ENCODE data around the gene SCD. TPM values are rescaled to one million over a fixed set of nuclear protein-coding genes. Genes with fewer than 3 reads are reported as not detected.
"Not testable (repeated sequence)": the region's sequence is repeated elsewhere in the genome, so short reads cannot be mapped to it uniquely, and the experiment has no call there.

SCD gene
- total RNA-seq, 1 donor from 2014 or later: 53.6 TPM

GRCh38 chr10:100357059-100357858 lies 10.2 kb downstream of the SCD start:
- ATAC-seq (no peak), DNase-seq (ENCODE audit: missing footprints) (no peak)
- intact Hi-C loops (cut with DNase I): no loop called here

GRCh38 chr10:100359030-100359432 lies 12.0 kb downstream of the SCD start:
- ATAC-seq (no peak), DNase-seq (ENCODE audit: missing footprints) (no peak)
- intact Hi-C loops (cut with DNase I): no loop called here

GRCh38 chr10:100359529-100360150 lies 12.6 kb downstream of the SCD start:
- DNase-seq (ENCODE audit: missing footprints): no peak
- intact Hi-C loops (cut with DNase I): no loop called here
- ATAC-seq: no peak

- intact Hi-C loops (cut with DNase I): no loop called here
- DNase-seq (ENCODE audit: missing footprints): no peak
- no peak for ATAC-seq
Measured at GRCh38 chr10:100360234-100360633, 13.2 kb downstream of the SCD start.

- no peak for ATAC-seq
Measured at GRCh38 chr10:100362570-100363496, 15.8 kb downstream of the SCD start.

GRCh38 chr10:100364175-100364574 lies 17.1 kb downstream of the SCD start:
- intact Hi-C loops (cut with DNase I): no loop called here
- DNase-seq (ENCODE audit: missing footprints): no peak
- no peak for ATAC-seq

More at GRCh38 chr10:100362570-100363496, 15.8 kb downstream of the SCD start:
- no peak for DNase-seq (ENCODE audit: missing footprints)
- intact Hi-C loops (cut with DNase I): no loop called here

- DNase-seq (ENCODE audit: missing footprints) (peak; percentile 83), ATAC-seq (peak; percentile 92)
- intact Hi-C loops (cut with DNase I): no loop called here
Measured at GRCh38 chr10:100364735-100365391, 17.8 kb downstream of the SCD start.

GRCh38 chr10:100368721-100369120 lies 21.7 kb downstream of the SCD start:
- DNase-seq (ENCODE audit: missing footprints) (no peak), ATAC-seq (no peak)
- intact Hi-C loops (cut with DNase I): no loop called here

- DNase-seq (ENCODE audit: missing footprints) (peak; percentile 88), ATAC-seq (peak; percentile 60)
- intact Hi-C loops (cut with DNase I): loop anchor here (2.0 to 5.0 kb wide), 2 partner anchors 24 to 84 kb away; partner anchors contain the start of genes BLOC1S2 and SCD
Measured at GRCh38 chr10:100370714-100371481, 23.9 kb downstream of the SCD start.

- ATAC-seq (no peak), DNase-seq (ENCODE audit: missing footprints) (no peak)
- intact Hi-C loops (cut with DNase I): loop anchor here (2.0 to 5.0 kb wide), 2 partner anchors 25 to 84 kb away; partner anchors contain the start of genes BLOC1S2 and SCD
Measured at GRCh38 chr10:100371482-100372027, 24.5 kb downstream of the SCD start.

GRCh38 chr10:100372415-100373297 lies 25.6 kb downstream of the SCD start:
- ATAC-seq: no peak
- intact Hi-C loops (cut with DNase I): loop anchor here (5.0 kb wide), 1 partner anchor 85 kb away; the partner anchor contains the start of gene BLOC1S2
- DNase-seq (ENCODE audit: missing footprints): no peak

GRCh38 chr10:100373298-100374199 lies 26.5 kb downstream of the SCD start:
- peak; percentile 98 for DNase-seq (ENCODE audit: missing footprints)
- intact Hi-C loops (cut with DNase I): loop anchor here (5.0 kb wide), 1 partner anchor 86 kb away; the partner anchor contains the start of gene BLOC1S2
- ATAC-seq: peak; percentile 97

- intact Hi-C loops (cut with DNase I): loop anchor here (5.0 kb wide), 1 partner anchor 87 kb away; the partner anchor contains the start of gene BLOC1S2
- ATAC-seq (no peak), DNase-seq (ENCODE audit: missing footprints) (no peak)
Measured at GRCh38 chr10:100374200-100374655, 27.2 kb downstream of the SCD start.

- not testable (repeated sequence) for ATAC-seq; DNase-seq (ENCODE audit: missing footprints)
- intact Hi-C loops (cut with DNase I): loop anchor here (5.0 kb wide), 1 partner anchor 88 kb away; the partner anchor contains the start of gene BLOC1S2
Measured at GRCh38 chr10:100374677-100375353, 27.8 kb downstream of the SCD start.

- intact Hi-C loops (cut with DNase I); DNase-seq (ENCODE audit: missing footprints); ATAC-seq: not testable (repeated sequence)
Measured at GRCh38 chr10:100376656-100377055, 29.6 kb downstream of the SCD start.

Measured in Right ventricle myocardium inferior (tissue), 1 donor.